Stomach (tissue), 9 donors: ENCODE data around the gene TNIP3. TPM values are rescaled to one million over a fixed set of nuclear protein-coding genes. Genes with fewer than 3 reads are reported as not detected.

Experiments used
- DNase-seq, 2 donors: peaks; one replicate each; pipeline versions ENCODE4 v3.0.0 to v3.0.0-alpha.2; 2013 to 2019
- H3K27ac ChIP-seq, 5 donors: fragments of 200-600 bp in 4 of 5; sonication (generic) in 4 of 5; one replicate each; pipeline ENCODE4 v1.5.1; 2013 to 2019; ENCODE audit warnings: mild to moderate bottlenecking in 1 of 5, moderate library complexity in 1 of 5
- H3K27me3 ChIP-seq, 3 donors: fragments of 200-600 bp; sonication (generic); one replicate each; pipeline ENCODE4 v1.5.1; 2017 to 2019; ENCODE audit warnings: mixed run types in 1 of 3
- H3K36me3 ChIP-seq, 4 donors: fragments of 200-600 bp; sonication (generic); 1 replicate in 3 of 4; 2 replicates in 1 of 4; pipeline ENCODE4 v1.5.1; 2016 to 2019
- H3K4me1 ChIP-seq, 4 donors: fragments of 200-600 bp; sonication (generic); one replicate each; pipeline ENCODE4 v1.5.1; 2016 to 2019
- H3K4me3 ChIP-seq, 4 donors: fragments of 200-600 bp; sonication (generic) in 3 of 4; one replicate each; pipeline ENCODE4 v1.5.1; 2016 to 2019; ENCODE audit warnings: mild to moderate bottlenecking in 1 of 4
- H3K9me3 ChIP-seq, 4 donors: fragments of 200-600 bp; sonication (generic); one replicate each; pipeline ENCODE4 v1.5.1; 2016 to 2019
- EP300 ChIP-seq: sonication (generic); formaldehyde crosslinking; IDR thresholded peaks from one replicate; pipeline ENCODE4 v1.6.1; 2017; ENCODE audit warnings: antibody characterized with exemption
- POLR2A ChIP-seq, 4 donors: fragments of 450-650 bp; IDR thresholded peaks; one replicate each; pipeline ENCODE4 v1.6.1; 2016; ENCODE audit warnings: antibody characterized with exemption in 4 of 4, control low read depth in 2 of 4, mild to moderate bottlenecking in 1 of 4, moderate library complexity in 1 of 4
- POLR2AphosphoS5 ChIP-seq, 3 donors: sonication (generic); formaldehyde crosslinking; IDR thresholded peaks; one replicate each; pipeline ENCODE4 v1.6.1; 2016; ENCODE audit warnings: antibody characterized with exemption in 3 of 3
- WGBS, 5 donors: extraction: QIAGEN DNeasy Blood & Tissue Kit in 3 of 5; methylation state at CpG; one replicate each; pipeline versions ENCODE4 v1.1.5 to v1.1.7; 2013 to 2018; 5-methylcytosine and 5-hydroxymethylcytosine counted together
- intact Hi-C: fragments of 100-400 bp; cut with DNase I; formaldehyde crosslinking; loops from one replicate; pipeline ENCODE4 v1.15.1; 2023; ENCODE audit warnings: low total_unique reads
- polyA plus RNA-seq, 3 donors: library from polyadenylated mRNA; stranded (reverse); fragments of 200-250 nt; gene quantifications; one replicate each; pipeline ENCODE4 v1.2.3, GENCODE V29; 2013
- small RNA-seq, 4 donors: library from RNA; depleted of rRNA; stranded (forward); fragments of <200 nt; gene quantifications; one replicate each; pipeline ENCODE3, GENCODE V24; 2016
- total RNA-seq, 5 donors: library from RNA; depleted of rRNA; stranded (reverse); fragments of >200 nt; gene quantifications; one replicate each; pipeline versions ENCODE4 v1.1.0 to v1.2.3, GENCODE V29; 2014 to 2016
- TF ChIP-seq, protein P1 (sequence below), 7 experiments: fragments of 450-650 bp in 4 of 7; fragments of 200-600 bp in 3 of 7; sonication (generic) in 3 of 7; IDR thresholded peaks; one replicate each; pipeline ENCODE4 v1.5.1; 2016 to 2019; ENCODE audit warnings: antibody characterized with exemption in 7 of 7, control low read depth in 2 of 7, mild to moderate bottlenecking in 1 of 7
- donor health status: healthy with polysubstance abuse.
- donor health status: Bipolar disorder and iron deficiency.
- donor health status: healthy.

The TNIP3 gene
- total and polyA plus RNA-seq, 8 donors: 0.12 to 5.1 (median 0.74) TPM; not detected in 2

DNA sequence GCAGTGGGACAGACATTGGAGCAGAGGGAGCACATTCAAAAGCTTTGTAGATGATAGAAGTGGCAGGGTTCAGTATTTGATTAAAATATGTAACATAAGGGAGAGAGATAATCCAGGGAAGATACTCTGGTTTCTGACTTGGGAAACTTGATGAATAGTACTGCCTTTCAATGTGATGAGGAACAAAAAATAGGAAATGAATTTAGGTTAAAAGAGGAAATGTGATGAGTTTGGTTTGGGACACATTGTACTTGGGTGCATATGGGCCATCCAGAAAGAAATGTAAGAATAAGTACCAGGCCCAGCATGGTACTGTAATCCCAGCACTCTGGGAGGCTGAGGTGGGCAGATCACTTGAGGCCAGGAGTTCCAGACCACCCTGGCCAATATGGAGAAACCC, 70.9 kb downstream of the TNIP3 start:
- H3K4me1 ChIP-seq: no peaks in the 10 kb centered on the region
- intact Hi-C loops: no loop called here

DNA sequence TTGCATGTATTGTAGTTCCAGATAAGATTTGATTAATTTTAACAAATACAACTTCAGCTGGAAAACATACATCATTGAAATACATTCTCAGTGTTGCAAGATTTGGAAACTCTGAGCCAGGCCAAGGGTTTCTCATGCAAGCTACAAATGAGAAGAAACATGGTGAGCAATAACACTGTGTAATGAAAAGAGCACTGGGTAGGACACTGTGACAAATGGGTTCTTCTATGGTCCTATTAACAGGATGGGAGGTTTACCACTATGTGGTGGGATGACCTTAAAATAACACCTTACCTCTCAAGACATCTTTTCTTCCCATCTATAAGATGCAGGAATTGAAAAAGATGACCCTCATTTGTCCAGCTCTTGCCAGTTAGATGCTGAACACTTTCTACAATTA, 72.2 kb downstream of the TNIP3 start:
- no peak for DNase-seq
- Histone ChIP-seq H3K27me3 (no peaks in the 10 kb centered on the region), H3K9me3 (no peaks in the 10 kb centered on the region), H3K4me3 (no peak overlapping the region), H3K4me1 (no peaks in the 10 kb centered on the region), H3K27ac (no peak overlapping the region), H3K36me3 (no peaks in the 10 kb centered on the region)
- intact Hi-C loops: no loop called here
- TF ChIP-seq EP300: no peak
- TF ChIP-seq POLR2AphosphoS5 (IDR thresholded peaks at IDR 0.05): no peak
- TF ChIP-seq, protein P1, sequence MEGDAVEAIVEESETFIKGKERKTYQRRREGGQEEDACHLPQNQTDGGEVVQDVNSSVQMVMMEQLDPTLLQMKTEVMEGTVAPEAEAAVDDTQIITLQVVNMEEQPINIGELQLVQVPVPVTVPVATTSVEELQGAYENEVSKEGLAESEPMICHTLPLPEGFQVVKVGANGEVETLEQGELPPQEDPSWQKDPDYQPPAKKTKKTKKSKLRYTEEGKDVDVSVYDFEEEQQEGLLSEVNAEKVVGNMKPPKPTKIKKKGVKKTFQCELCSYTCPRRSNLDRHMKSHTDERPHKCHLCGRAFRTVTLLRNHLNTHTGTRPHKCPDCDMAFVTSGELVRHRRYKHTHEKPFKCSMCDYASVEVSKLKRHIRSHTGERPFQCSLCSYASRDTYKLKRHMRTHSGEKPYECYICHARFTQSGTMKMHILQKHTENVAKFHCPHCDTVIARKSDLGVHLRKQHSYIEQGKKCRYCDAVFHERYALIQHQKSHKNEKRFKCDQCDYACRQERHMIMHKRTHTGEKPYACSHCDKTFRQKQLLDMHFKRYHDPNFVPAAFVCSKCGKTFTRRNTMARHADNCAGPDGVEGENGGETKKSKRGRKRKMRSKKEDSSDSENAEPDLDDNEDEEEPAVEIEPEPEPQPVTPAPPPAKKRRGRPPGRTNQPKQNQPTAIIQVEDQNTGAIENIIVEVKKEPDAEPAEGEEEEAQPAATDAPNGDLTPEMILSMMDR (IDR thresholded peaks at IDR 0.05): no peak
- no peak for TF ChIP-seq POLR2A (IDR thresholded peaks at IDR 0.05)

More for the DNA sequence above, 70.9 kb downstream of the TNIP3 start:
- Histone ChIP-seq H3K9me3 (no peaks in the 10 kb centered on the region), H3K36me3 (no peaks in the 10 kb centered on the region), H3K27ac (no peak overlapping the region), H3K4me3 (no peak overlapping the region), H3K27me3 (no peaks in the 10 kb centered on the region)
- DNase-seq: no peak
- TF ChIP-seq POLR2A (IDR thresholded peaks at IDR 0.05): no peak
- TF ChIP-seq EP300: no peak
- TF ChIP-seq, protein P1 (IDR thresholded peaks at IDR 0.05): no peak
- TF ChIP-seq POLR2AphosphoS5 (IDR thresholded peaks at IDR 0.05): no peak

DNA sequence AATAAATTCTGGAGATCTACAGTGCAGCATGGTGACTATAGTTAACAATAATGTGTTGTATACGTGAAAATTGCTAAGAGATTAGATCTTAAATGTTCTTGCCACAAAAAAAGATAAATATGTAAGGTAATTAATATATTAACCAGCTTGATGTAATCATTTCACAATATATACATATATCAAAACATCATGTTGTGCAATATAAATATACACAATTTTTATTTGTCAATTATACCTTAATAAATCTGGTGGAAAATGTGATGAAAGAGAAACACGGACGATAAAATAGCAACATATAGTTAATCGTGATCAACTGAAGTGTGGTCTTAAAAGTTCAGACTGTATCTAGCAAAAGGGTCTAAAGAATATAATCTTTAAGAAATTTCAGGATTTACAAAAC, 75.3 kb downstream of the TNIP3 start:
- Histone ChIP-seq H3K9me3 (no peaks in the 10 kb centered on the region), H3K36me3 (no peaks in the 10 kb centered on the region), H3K4me1 (no peaks in the 10 kb centered on the region), H3K4me3 (no peak overlapping the region), H3K27ac (no peak overlapping the region), H3K27me3 (no peaks in the 10 kb centered on the region)
- 83 to 87% (median 86%) methylated on average over 4 of the region's 4 CpGs for WGBS, 5 donors
- no peak for DNase-seq
- intact Hi-C loops: no loop called here
- TF ChIP-seq POLR2AphosphoS5 (IDR thresholded peaks at IDR 0.05) (no peak), EP300 (no peak), POLR2A (IDR thresholded peaks at IDR 0.05) (no peak)
- TF ChIP-seq, protein P1 (IDR thresholded peaks at IDR 0.05): no peak

Small RNA genes within 50 kb of the gene (small RNA-seq; reads per million reads assigned to genes)
- 0 reads per million in 4 donors for gene RNU6-948P

Other genes starting within 250 kb of the TNIP3 start
- 10 to 100 TPM in 4 of 5 donors, 1 to 10 TPM in 1; 1.8 to 64.7 (median 24.9) TPM for gene PRDM5, start 241.6 kb downstream of the TNIP3 start, total RNA-seq
- 1 to 10 TPM; 1.5 to 6.1 (median 3.5) TPM for gene PRDM5, start 241.6 kb downstream of the TNIP3 start, polyA plus RNA-seq
- 1 to 10 TPM in 4 of 5 donors, under 1 TPM in 1; 0.89 to 8.1 (median 4.8) TPM for gene NDNF, start 91.8 kb downstream of the TNIP3 start, total RNA-seq
- 1 to 10 TPM in 2 of 3 donors, under 1 TPM in 1; 0.68 to 2.6 (median 1.4) TPM for gene NDNF, start 91.8 kb downstream of the TNIP3 start, polyA plus RNA-seq
- not detected for gene QRFPR, start 216.7 kb upstream of the TNIP3 start, total RNA-seq
- gene QRFPR, start 216.7 kb upstream of the TNIP3 start, polyA plus RNA-seq: under 1 TPM in 1 of 3 donors, not detected in 2; 0.18 TPM